Stomach smooth muscle (tissue), 2 donors: Measurements from ENCODE around the gene ZNF580.

Source experiments
- H3K27ac ChIP-seq: one replicate; pipeline ENCODE4 v1.7.0; 2013; ENCODE audit warnings: mild to moderate bottlenecking, low read length, inconsistent platforms
- H3K27me3 ChIP-seq, 2 donors: one replicate each; pipeline ENCODE4 v1.7.0; 2013; ENCODE audit warnings: low read length in 2 of 2; ENCODE audit not compliant: insufficient read depth in 2 of 2, control insufficient read depth in 1 of 2
- H3K36me3 ChIP-seq, 2 donors: one replicate each; pipeline ENCODE4 v1.7.0; 2013; ENCODE audit warnings: low read length in 2 of 2; ENCODE audit not compliant: control insufficient read depth in 2 of 2, insufficient read depth in 2 of 2
- H3K4me1 ChIP-seq: one replicate; pipeline ENCODE4 v1.7.0; 2013; ENCODE audit warnings: low read length; ENCODE audit not compliant: control insufficient read depth, insufficient read depth
- H3K4me3 ChIP-seq, 2 donors: one replicate each; pipeline ENCODE4 v1.7.0; 2013; ENCODE audit warnings: low read length in 2 of 2
- H3K9ac ChIP-seq, 2 donors: one replicate each; pipeline ENCODE4 v1.7.0; 2013; ENCODE audit warnings: low read length in 2 of 2, mild to moderate bottlenecking in 1 of 2
- H3K9me3 ChIP-seq, 2 donors: one replicate each; pipeline ENCODE4 v1.7.0; 2013; ENCODE audit warnings: low read length in 2 of 2; ENCODE audit not compliant: control insufficient read depth in 2 of 2
- donor health status: healthy.
- donor health status: Pancreatic carcinoma.

The ZNF580 gene

DNA sequence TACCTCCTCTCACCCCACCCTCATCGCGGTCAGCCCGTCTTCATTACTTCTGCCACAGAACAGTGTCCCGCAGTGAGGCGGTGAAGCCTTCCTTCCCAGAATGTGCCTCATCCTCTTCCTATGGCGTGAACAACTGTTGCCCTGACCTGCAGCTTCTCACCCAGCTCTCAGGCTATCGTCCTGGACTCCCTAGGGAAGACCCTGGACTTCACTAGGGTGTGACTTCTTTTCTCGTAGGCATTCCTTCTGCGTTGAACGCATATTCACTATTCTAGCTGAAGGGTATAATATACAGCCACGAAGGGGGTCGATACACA lies 34.4 kb upstream of the ZNF580 start:
- no peaks in the 10 kb centered on the region for H3K9me3 ChIP-seq
- H3K4me1 ChIP-seq, result peaks cover 38% of the 10 kb centered on the region
- H3K36me3 ChIP-seq, result peaks cover 5 to 9% of the 10 kb centered on the region in 2 donors
- peak overlapping the region; percentile 88 to 90 for H3K9ac ChIP-seq
- H3K27me3 ChIP-seq, result no peaks in the 10 kb centered on the region
- H3K27ac ChIP-seq, result peak overlapping the region; percentile 87
- H3K4me3 ChIP-seq, result peak overlapping the region; percentile 88 to 93

DNA sequence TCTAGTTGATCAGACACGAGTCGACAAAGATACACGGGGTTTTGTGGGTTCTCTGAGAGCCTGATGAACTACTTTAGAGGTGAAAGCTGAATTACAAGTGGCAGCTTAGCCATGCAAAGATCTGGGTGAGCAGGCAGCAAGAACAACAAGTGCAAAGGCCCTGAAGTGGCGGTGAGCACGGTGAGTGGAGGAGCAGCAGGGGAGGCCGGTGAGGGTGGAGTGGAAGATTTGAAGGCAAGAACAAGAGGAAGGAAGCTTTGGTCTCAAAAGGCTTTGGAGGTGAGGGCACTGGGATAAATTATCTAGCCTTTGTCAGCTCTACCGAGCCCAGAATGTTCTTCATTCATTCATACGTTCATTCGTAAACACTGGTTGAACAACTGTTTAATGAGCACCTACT lies 34.0 kb upstream of the ZNF580 start:
- H3K9ac ChIP-seq, result peak overlapping the region; percentile 88 to 90
- peaks cover 5 to 9% of the 10 kb centered on the region in 2 donors for H3K36me3 ChIP-seq
- H3K27me3 ChIP-seq, result no peaks in the 10 kb centered on the region
- no peaks in the 10 kb centered on the region for H3K9me3 ChIP-seq
- peak overlapping the region; percentile 87 for H3K27ac ChIP-seq
- H3K4me1 ChIP-seq, result peaks cover 40% of the 10 kb centered on the region
- H3K4me3 ChIP-seq, result peak overlapping the region; percentile 88 to 93

DNA sequence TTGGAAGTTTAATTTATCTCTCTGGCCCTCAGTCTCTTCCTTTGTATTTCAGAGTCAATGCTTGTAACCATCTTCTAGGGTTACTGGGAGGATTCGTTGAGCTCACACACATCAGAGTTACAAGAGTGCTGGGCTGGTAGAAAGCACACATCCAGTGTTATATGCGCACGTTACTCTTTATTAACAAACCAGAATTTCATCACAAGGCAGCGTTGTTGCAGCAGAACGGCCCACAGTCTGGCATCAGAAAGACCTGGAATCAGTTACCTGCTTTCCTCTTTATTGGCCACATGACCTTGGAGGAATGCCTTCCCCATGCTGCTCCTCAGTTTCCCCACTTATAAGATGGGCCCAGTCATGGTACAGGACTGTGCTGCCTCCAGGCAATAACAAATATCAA lies 31.5 kb upstream of the ZNF580 start:
- peaks cover 40% of the 10 kb centered on the region for H3K4me1 ChIP-seq
- peaks cover 7 to 9% of the 10 kb centered on the region in 2 donors for H3K36me3 ChIP-seq
- no peaks in the 10 kb centered on the region for H3K9me3 ChIP-seq
- H3K4me3 ChIP-seq, result no peak overlapping the region
- no peak overlapping the region for H3K27ac ChIP-seq
- no peak overlapping the region for H3K9ac ChIP-seq
- H3K27me3 ChIP-seq, result no peaks in the 10 kb centered on the region

DNA sequence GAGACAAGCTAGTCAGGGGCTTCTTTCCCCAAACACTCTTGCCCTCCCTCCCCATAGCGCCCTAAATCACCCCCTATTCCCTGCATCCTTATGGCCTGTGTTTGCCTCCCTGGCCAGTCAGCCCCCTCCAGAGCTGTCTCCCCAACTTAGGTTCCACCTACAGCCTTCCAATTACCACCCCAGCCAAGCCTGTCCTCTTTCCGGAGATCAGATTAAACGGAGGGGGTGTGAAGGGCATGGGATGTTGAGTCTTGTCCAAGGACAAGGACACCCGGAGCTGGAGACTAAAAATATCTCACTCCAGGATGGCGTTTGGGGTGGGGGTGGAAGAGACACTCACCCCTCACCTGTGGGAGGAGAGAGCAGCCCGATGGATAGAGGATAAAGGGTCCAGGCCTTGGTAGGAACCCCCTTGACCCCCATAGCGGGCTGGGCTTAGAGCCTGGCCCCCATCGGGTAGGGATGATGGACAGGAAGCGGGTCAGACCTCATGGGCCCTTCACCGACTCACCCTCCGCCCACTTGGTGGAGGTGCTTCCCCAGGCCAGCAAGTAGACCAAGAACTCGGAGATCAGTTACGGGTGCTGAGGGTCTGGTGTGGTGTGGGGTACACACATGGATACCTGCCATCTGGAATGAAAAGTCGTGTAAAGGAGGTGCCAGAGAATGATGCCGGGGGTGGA lies 29.4 kb upstream of the ZNF580 start:
- no peak overlapping the region for H3K4me3 ChIP-seq
- H3K27me3 ChIP-seq, result no peaks in the 10 kb centered on the region
- H3K9ac ChIP-seq, result no peak overlapping the region
- H3K36me3 ChIP-seq, result peaks cover 14 to 17% of the 10 kb centered on the region in 2 donors
- no peak overlapping the region for H3K27ac ChIP-seq
- no peaks in the 10 kb centered on the region for H3K9me3 ChIP-seq
- H3K4me1 ChIP-seq, result peaks cover 25% of the 10 kb centered on the region

DNA sequence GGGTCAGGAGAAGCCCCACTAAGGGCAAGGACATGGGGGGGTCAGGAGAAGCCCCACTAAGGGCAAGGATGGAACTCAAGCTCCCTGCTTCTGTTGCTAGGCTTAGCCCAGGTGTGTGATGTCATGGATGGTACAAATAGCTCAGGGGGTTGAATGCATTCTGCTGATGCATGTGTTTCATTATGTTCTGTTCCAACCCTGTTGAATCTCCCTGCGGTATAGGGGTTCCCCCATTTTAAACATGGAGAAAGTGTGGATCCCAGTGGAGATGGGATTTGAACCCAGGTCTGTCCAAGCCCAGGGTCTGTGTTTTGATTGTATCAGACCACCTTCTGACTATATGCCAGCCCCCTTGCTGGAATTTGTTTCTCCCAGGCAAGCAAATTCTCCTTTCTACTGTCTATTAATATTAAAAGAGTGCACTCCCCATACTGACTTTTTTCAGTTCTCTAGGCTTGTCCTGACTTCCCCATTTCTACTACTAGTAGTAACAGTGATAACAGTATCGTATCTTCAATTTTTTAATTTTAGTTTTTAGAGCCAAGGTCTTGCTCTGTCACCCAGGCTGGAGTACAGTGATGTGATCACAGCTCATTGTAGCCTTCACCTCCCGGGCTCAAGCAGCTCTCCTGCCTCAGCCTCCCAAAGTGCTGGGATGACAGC lies 28.7 kb upstream of the ZNF580 start:
- H3K4me3 ChIP-seq, result no peak overlapping the region
- no peak overlapping the region for H3K27ac ChIP-seq
- H3K27me3 ChIP-seq, result no peaks in the 10 kb centered on the region
- H3K9me3 ChIP-seq, result no peaks in the 10 kb centered on the region
- peaks cover 18% of the 10 kb centered on the region for H3K4me1 ChIP-seq
- no peak overlapping the region for H3K9ac ChIP-seq
- peaks cover 18 to 20% of the 10 kb centered on the region in 2 donors for H3K36me3 ChIP-seq

DNA sequence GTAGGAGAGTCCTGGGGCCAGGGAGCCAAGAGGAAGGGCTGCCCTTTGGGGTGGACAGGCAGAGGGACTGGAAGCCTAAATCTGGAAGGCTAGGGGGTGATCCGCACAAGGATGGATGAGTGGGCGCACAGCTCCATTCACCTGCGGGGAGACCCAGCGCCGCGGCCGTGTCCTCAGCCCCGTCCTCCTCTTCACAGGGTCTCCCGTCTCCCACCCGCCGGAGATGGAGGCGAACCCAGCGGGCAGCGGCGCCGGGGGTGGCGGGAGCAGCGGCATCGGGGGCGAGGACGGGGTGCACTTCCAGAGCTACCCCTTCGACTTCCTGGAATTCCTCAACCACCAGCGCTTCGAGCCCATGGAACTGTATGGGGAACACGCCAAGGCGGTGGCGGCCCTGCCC lies 27.4 kb upstream of the ZNF580 start:
- no peaks in the 10 kb centered on the region for H3K9me3 ChIP-seq
- peaks cover 10% of the 10 kb centered on the region for H3K4me1 ChIP-seq
- no peak overlapping the region for H3K9ac ChIP-seq
- no peaks in the 10 kb centered on the region for H3K27me3 ChIP-seq
- H3K4me3 ChIP-seq, result no peak overlapping the region
- no peak overlapping the region for H3K27ac ChIP-seq
- H3K36me3 ChIP-seq, result peaks cover 23 to 24% of the 10 kb centered on the region in 2 donors

DNA sequence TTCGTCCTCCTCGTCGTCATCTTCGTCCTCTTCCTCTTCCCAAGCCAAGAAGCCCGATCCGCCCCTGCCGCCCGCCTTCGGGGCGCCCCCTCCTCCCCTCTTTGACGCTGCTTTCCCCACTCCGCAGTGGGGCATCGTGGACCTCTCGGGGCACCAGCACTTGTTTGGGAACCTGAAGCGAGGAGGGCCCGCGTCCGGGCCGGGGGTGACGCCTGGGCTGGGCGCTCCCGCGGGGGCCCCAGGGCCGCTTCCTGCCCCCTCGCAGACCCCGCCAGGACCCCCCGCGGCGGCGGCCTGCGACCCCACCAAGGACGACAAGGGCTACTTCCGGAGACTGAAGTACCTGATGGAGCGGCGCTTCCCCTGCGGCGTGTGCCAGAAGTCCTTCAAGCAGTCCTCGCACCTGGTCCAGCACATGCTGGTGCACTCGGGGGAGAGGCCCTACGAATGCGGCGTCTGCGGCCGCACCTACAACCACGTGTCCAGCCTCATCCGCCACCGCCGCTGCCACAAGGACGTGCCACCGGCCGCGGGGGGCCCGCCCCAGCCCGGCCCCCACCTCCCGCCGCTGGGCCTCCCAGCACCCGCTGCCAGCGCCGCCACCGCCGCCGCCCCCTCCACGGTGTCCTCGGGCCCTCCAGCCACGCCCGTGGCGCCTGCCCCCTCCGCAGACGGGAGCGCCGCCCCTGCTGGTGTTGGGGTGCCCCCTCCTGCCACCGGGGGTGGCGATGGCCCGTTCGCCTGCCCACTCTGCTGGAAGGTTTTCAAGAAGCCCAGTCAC lies 26.7 kb upstream of the ZNF580 start:
- peaks cover 23 to 24% of the 10 kb centered on the region in 2 donors for H3K36me3 ChIP-seq
- H3K9me3 ChIP-seq, result no peaks in the 10 kb centered on the region
- no peak overlapping the region for H3K4me3 ChIP-seq
- H3K9ac ChIP-seq, result no peak overlapping the region
- H3K4me1 ChIP-seq, result peaks cover 10% of the 10 kb centered on the region
- no peaks in the 10 kb centered on the region for H3K27me3 ChIP-seq
- no peak overlapping the region for H3K27ac ChIP-seq

DNA sequence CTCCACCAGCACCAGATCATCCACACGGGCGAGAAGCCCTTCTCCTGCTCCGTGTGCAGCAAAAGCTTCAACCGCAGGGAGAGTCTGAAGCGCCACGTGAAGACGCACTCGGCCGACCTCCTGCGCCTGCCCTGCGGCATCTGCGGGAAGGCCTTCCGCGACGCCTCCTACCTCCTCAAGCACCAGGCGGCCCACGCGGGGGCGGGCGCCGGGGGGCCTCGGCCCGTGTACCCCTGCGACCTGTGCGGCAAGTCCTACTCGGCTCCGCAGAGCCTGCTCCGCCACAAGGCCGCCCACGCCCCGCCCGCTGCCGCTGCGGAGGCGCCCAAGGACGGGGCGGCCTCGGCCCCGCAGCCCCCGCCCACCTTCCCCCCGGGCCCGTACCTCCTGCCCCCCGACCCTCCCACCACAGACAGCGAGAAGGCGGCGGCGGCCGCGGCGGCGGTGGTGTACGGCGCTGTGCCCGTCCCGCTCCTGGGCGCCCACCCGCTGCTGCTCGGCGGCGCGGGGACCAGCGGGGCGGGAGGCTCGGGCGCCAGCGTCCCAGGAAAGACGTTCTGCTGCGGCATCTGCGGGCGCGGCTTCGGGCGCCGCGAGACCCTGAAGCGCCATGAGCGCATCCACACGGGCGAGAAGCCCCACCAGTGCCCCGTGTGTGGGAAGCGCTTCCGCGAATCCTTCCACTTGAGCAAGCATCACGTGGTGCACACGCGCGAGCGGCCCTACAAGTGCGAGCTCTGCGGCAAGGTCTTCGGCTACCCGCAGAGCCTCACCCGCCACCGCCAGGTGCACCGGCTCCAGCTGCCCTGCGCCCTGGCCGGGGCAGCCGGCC lies 25.9 kb upstream of the ZNF580 start:
- H3K27me3 ChIP-seq, result no peaks in the 10 kb centered on the region

DNA sequence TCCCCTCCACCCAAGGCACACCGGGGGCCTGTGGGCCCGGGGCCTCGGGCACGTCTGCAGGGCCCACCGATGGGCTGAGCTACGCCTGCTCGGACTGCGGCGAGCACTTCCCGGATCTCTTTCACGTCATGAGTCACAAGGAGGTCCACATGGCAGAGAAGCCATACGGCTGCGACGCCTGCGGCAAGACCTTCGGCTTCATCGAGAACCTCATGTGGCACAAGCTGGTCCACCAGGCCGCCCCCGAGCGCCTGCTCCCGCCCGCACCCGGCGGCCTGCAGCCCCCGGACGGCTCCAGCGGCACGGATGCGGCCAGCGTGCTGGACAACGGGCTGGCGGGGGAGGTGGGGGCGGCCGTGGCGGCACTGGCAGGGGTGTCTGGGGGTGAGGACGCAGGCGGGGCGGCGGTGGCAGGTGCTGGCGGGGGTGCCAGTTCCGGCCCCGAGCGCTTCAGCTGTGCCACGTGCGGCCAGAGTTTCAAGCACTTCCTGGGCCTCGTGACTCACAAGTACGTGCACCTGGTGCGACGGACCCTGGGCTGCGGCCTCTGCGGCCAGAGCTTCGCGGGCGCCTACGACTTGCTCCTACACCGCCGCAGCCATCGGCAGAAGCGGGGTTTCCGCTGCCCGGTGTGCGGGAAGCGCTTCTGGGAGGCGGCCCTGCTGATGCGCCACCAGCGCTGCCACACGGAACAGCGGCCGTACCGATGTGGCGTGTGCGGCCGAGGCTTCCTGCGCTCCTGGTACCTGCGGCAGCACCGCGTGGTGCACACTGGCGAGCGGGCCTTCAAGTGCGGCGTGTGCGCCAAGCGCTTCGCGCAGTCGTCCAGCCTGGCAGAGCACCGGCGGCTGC lies 25.0 kb upstream of the ZNF580 start:
- Histone ChIP-seq H3K4me1 (peaks cover 9% of the 10 kb centered on the region), H3K9ac (no peak overlapping the region), H3K36me3 (peaks cover 13 to 21% of the 10 kb centered on the region in 2 donors), H3K27me3 (no peaks in the 10 kb centered on the region), H3K27ac (no peak overlapping the region), H3K9me3 (no peaks in the 10 kb centered on the region), H3K4me3 (no peak overlapping the region)

More for the DNA sequence above, 25.9 kb upstream of the ZNF580 start:
- peaks cover 10% of the 10 kb centered on the region for H3K4me1 ChIP-seq
- no peak overlapping the region for H3K27ac ChIP-seq
- peaks cover 15 to 21% of the 10 kb centered on the region in 2 donors for H3K36me3 ChIP-seq
- no peak overlapping the region for H3K9ac ChIP-seq
- no peak overlapping the region for H3K4me3 ChIP-seq
- H3K9me3 ChIP-seq, result no peaks in the 10 kb centered on the region
